Smooth muscle cell (in vitro differentiated cells): Measurements from ENCODE around the gene CAPN9. TPM values are rescaled to one million over a fixed set of nuclear protein-coding genes. Genes with fewer than 3 reads are reported as not detected.
A peak's percentile ranks its signal among the peaks of the same experiment; 100 is the strongest.

ENCODE experiments used
- polyA plus RNA-seq: library from polyadenylated mRNA; unstranded; fragments of >200 nt; fragmentation: Nextera tagmentation; extraction: Ambion mirVana; gene quantifications from 2 replicates; pipeline ENCODE4 v1.2.1, GENCODE V29; 2016
- small RNA-seq: library from RNA; depleted of rRNA; stranded (forward); fragments of <200 nt; gene quantifications from one replicate; pipeline ENCODE3, GENCODE V24; 2014
- total RNA-seq: library from RNA; depleted of rRNA; stranded (reverse); fragments of >200 nt; gene quantifications from 2 replicates; pipeline ENCODE4 v1.2.3, GENCODE V29; 2014

The CAPN9 gene
- total and polyA plus RNA-seq, 2 experiments from 2014 or later = not detected

Small RNAs within 50 kb of the gene (small RNA-seq; reads per million reads assigned to genes)
- 1.00 reads per million, percentile 30 among the genes with 10 or more reads in this experiment for gene RNA5SP79

Other genes with a start within 250 kb of the CAPN9 start
- gene COG2, start 104.9 kb upstream of the CAPN9 start, total RNA-seq = 23.8 and 31.5 TPM in 2 replicates
- 13.3 and 16.5 TPM in 2 replicates for gene COG2, start 104.9 kb upstream of the CAPN9 start, polyA plus RNA-seq
- gene AGT, start 33.3 kb upstream of the CAPN9 start, total RNA-seq = 0.09 and 0.31 TPM in 2 replicates
- gene AGT, start 33.3 kb upstream of the CAPN9 start, polyA plus RNA-seq = 1.9 and 3.0 TPM in 2 replicates
- 77.5 and 92.5 TPM in 2 replicates for gene C1orf198, start 121.1 kb downstream of the CAPN9 start, total RNA-seq
- gene C1orf198, start 121.1 kb downstream of the CAPN9 start, polyA plus RNA-seq = 59.4 and 67.7 TPM in 2 replicates
- 9.1 and 9.5 TPM in 2 replicates for gene TTC13, start 231.5 kb downstream of the CAPN9 start, total RNA-seq
- gene TTC13, start 231.5 kb downstream of the CAPN9 start, polyA plus RNA-seq = 5.6 and 6.7 TPM in 2 replicates
- gene ARV1, start 231.7 kb downstream of the CAPN9 start, total RNA-seq = 7.4 and 15.8 TPM in 2 replicates
- 12.5 and 12.8 TPM in 2 replicates for gene ARV1, start 231.7 kb downstream of the CAPN9 start, polyA plus RNA-seq